Measurements from ENCODE around the gene ZSCAN21.

DNA sequence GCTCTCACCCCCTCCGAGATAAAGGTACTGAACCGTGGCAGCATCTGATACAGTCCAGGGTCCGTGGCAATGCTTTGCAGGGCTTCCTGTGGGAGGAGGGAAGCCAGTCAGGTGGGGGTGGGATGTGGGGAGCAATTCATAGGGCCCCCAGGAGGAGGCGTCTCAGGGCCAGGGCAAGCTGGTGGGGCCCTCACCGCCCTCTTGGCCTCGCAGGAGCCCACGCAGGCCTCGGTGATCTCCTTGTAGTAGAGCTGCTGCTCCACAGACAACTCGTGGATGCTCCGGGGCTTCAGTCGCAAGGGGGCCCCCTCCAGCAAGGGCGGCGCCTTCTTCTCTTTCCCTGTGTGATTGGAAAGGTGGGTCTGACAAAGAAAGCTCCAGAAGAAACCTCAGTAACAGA, 62.3 kb downstream of the ZSCAN21 start:
- TF ChIP-seq, protein P1, sequence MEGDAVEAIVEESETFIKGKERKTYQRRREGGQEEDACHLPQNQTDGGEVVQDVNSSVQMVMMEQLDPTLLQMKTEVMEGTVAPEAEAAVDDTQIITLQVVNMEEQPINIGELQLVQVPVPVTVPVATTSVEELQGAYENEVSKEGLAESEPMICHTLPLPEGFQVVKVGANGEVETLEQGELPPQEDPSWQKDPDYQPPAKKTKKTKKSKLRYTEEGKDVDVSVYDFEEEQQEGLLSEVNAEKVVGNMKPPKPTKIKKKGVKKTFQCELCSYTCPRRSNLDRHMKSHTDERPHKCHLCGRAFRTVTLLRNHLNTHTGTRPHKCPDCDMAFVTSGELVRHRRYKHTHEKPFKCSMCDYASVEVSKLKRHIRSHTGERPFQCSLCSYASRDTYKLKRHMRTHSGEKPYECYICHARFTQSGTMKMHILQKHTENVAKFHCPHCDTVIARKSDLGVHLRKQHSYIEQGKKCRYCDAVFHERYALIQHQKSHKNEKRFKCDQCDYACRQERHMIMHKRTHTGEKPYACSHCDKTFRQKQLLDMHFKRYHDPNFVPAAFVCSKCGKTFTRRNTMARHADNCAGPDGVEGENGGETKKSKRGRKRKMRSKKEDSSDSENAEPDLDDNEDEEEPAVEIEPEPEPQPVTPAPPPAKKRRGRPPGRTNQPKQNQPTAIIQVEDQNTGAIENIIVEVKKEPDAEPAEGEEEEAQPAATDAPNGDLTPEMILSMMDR (conservative IDR thresholded peaks at IDR 0.05; ENCODE audit: low read length), result no peak
- TF ChIP-seq EZH2phosphoT487 (IDR thresholded peaks at IDR 0.05; ENCODE audit: borderline replicate concordance, low read depth, low read length), result no peak
